IPS DF 6.9 (cell line): ENCODE data around the gene GABARAPL1.
"Not testable (repeated sequence)": the region's sequence is repeated elsewhere in the genome, so short reads cannot be mapped to it uniquely, and the experiment has no call there.

Source experiments
- DNase-seq: peaks from one replicate; pipeline ENCODE4 v3.0.0-alpha.2; 2013; ENCODE audit warnings: low read depth, low spot score
- H3K27ac ChIP-seq: one replicate; pipeline ENCODE4 v1.5.1; 2013; ENCODE audit warnings: low read length, control low read depth
- H3K27me3 ChIP-seq: 2 replicates; pipeline ENCODE4 v1.6.1; 2013; ENCODE audit warnings: mild to moderate bottlenecking, low read length; ENCODE audit not compliant: control insufficient read depth, insufficient read depth
- H3K36me3 ChIP-seq: 2 replicates; pipeline ENCODE4 v1.6.1; 2013; ENCODE audit warnings: low read length; ENCODE audit not compliant: control insufficient read depth, insufficient read depth
- H3K4me1 ChIP-seq: 2 replicates; pipeline ENCODE4 v1.6.1; 2013; ENCODE audit warnings: low read length; ENCODE audit not compliant: control insufficient read depth, insufficient read depth
- H3K4me3 ChIP-seq: 2 replicates; pipeline ENCODE4 v1.5.1; 2013; ENCODE audit warnings: mild to moderate bottlenecking, low read length
- H3K9me3 ChIP-seq: 2 replicates; pipeline ENCODE4 v1.6.1; 2013; ENCODE audit warnings: low read length, inconsistent platforms; ENCODE audit not compliant: control insufficient read depth, insufficient read depth
- WGBS: extraction: QIAGEN DNeasy Blood & Tissue Kit; methylation state at CpG from one replicate; pipeline ENCODE4 v1.1.7; 2013; ENCODE audit warnings: mixed read lengths, missing lambda C conversion rate; ENCODE audit not compliant: insufficient read length, insufficient coverage; 5-methylcytosine and 5-hydroxymethylcytosine counted together

Gene GABARAPL1

DNA sequence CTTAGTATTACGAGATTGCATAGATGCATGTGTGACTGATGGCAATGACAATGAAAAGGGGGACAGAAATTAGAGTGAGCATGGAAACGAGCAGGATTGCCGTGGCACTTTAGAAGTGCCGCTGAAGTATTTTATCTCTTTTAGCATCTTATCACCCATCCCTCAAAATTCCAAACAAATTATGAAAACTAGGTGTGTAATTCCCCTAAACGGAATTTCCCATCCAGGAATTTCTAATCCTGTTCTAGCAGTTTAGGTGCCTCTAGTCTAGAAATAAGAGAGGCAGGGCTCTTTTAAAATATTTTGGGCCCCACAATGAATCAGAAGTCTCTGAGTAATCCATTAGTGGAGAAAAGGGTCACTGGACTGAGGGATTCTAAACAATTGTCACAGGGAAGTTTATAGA lies 32.9 kb upstream of the GABARAPL1 start:
- DNase-seq: no peak
- H3K9me3 ChIP-seq: no peaks in the 10 kb centered on the region
- no peak overlapping the region for H3K27ac ChIP-seq
- WGBS: no CpG with 5 or more reads among the region's 5 CpGs
- H3K27me3 ChIP-seq: no peaks in the 10 kb centered on the region
- H3K36me3 ChIP-seq: no peaks in the 10 kb centered on the region
- H3K4me3 ChIP-seq: no peak overlapping the region
- no peaks in the 10 kb centered on the region for H3K4me1 ChIP-seq

DNA sequence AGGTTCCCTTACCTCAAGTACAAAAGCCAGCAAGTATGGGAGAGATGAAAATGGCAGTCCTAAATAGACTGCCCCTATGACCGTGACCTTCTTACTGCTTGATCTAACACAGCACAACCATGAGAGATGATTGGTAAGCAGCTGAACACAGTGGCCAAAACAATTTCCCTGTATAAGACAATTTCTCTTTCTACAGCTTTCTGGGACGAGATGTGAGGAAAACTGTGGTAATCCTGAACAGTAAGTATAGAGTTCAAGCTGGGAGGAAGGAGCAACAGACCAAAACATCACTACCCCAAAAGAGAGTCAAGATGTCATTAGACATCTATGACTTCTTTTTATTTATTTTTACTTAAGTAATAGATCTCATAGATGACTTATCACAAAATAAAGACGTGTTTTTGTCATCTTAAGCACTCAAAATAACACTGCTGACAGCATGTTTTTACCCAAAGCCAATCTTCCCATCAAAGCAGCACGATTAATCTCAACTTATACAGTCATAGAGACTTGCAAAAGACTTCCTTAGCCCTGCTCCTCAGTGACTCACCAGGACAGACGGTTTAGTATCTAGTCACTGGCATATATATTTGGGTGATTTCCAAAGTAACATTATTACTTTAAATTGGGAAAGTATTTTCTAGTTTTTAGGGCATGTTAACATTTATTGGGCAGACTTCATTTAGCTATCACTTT lies 30.2 kb upstream of the GABARAPL1 start:
- Histone ChIP-seq H3K4me3 (no peak overlapping the region), H3K27ac (no peak overlapping the region), H3K9me3 (no peaks in the 10 kb centered on the region), H3K4me1 (no peaks in the 10 kb centered on the region), H3K36me3 (no peaks in the 10 kb centered on the region), H3K27me3 (no peaks in the 10 kb centered on the region)
- DNase-seq: no peak
- WGBS: no CpG with 5 or more reads among the region's 5 CpGs

GRCh38 chr12:10184261-10184843 lies 28.3 kb upstream of the GABARAPL1 start:
- no peak for DNase-seq
- H3K9me3 ChIP-seq: no peaks in the 10 kb centered on the region
- H3K36me3 ChIP-seq: no peaks in the 10 kb centered on the region
- WGBS: no CpG with 5 or more reads among the region's 7 CpGs
- H3K4me3 ChIP-seq: no peak overlapping the region
- H3K27me3 ChIP-seq: no peaks in the 10 kb centered on the region
- no peaks in the 10 kb centered on the region for H3K4me1 ChIP-seq
- no peak overlapping the region for H3K27ac ChIP-seq

GRCh38 chr12:10186299-10186698 lies 26.4 kb upstream of the GABARAPL1 start:
- H3K9me3 ChIP-seq: no peaks in the 10 kb centered on the region
- no peak for DNase-seq
- H3K4me3 ChIP-seq: no peak overlapping the region
- no CpG with 5 or more reads among the region's 11 CpGs for WGBS
- H3K36me3 ChIP-seq: no peaks in the 10 kb centered on the region
- H3K4me1 ChIP-seq: no peaks in the 10 kb centered on the region
- H3K27me3 ChIP-seq: no peaks in the 10 kb centered on the region
- no peak overlapping the region for H3K27ac ChIP-seq

GRCh38 chr12:10186958-10187357 lies 25.7 kb upstream of the GABARAPL1 start:
- not testable (repeated sequence) for H3K4me3 ChIP-seq, H3K27me3 ChIP-seq, H3K36me3 ChIP-seq, DNase-seq, H3K9me3 ChIP-seq, H3K4me1 ChIP-seq, H3K27ac ChIP-seq
- no CpG with 5 or more reads among the region's 6 CpGs for WGBS

- DNase-seq: no peak
- H3K36me3 ChIP-seq: no peaks in the 10 kb centered on the region
- H3K4me3 ChIP-seq: no peak overlapping the region
- no CpG with 5 or more reads among the region's 5 CpGs for WGBS
- no peaks in the 10 kb centered on the region for H3K27me3 ChIP-seq
- H3K9me3 ChIP-seq: no peaks in the 10 kb centered on the region
- peaks cover 1% of the 10 kb centered on the region; the same call in 1 of the 2 replicates for H3K4me1 ChIP-seq
- H3K27ac ChIP-seq: no peak overlapping the region
Measured at GRCh38 chr12:10189653-10190052, 23.0 kb upstream of the GABARAPL1 start.

- Histone ChIP-seq H3K4me1 (peaks cover 1% of the 10 kb centered on the region; the same call in 1 of the 2 replicates), H3K27ac (no peak overlapping the region), H3K27me3 (no peaks in the 10 kb centered on the region), H3K36me3 (no peaks in the 10 kb centered on the region), H3K4me3 (no peak overlapping the region), H3K9me3 (no peaks in the 10 kb centered on the region)
- no CpG with 5 or more reads among the region's 13 CpGs for WGBS
- no peak for DNase-seq
Measured at GRCh38 chr12:10190558-10191388, 21.9 kb upstream of the GABARAPL1 start.

DNA sequence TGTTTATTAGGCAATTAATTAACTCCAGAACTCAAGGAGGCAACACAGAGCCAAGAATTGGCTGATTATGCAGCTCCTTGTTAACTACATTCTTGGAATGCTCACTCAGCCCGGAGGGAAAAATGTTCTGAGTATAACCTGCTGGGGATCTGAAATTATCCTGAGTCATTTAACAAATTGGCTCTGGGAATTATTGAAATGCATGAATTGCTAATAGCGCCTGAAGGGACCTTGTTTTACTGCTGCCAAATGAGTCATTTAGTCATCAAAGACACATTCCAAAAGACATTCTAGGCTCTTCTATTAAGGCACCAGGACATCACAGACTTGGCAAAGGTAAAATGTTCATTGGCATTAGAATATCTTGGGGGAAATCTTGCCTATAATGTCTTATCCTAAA lies 20.8 kb upstream of the GABARAPL1 start:
- no peak for DNase-seq
- no peak overlapping the region for H3K27ac ChIP-seq
- no CpG with 5 or more reads among the region's 2 CpGs for WGBS
- H3K4me1 ChIP-seq: peaks cover 1% of the 10 kb centered on the region; the same call in 1 of the 2 replicates
- no peaks in the 10 kb centered on the region for H3K9me3 ChIP-seq
- no peak overlapping the region for H3K4me3 ChIP-seq
- no peaks in the 10 kb centered on the region for H3K36me3 ChIP-seq
- no peaks in the 10 kb centered on the region for H3K27me3 ChIP-seq

GRCh38 chr12:10194160-10194670 lies 18.5 kb upstream of the GABARAPL1 start:
- H3K9me3 ChIP-seq: no peaks in the 10 kb centered on the region
- peaks cover 1% of the 10 kb centered on the region; the same call in 1 of the 2 replicates for H3K4me1 ChIP-seq
- H3K4me3 ChIP-seq: no peak overlapping the region
- H3K27ac ChIP-seq: no peak overlapping the region
- no peak for DNase-seq
- no peaks in the 10 kb centered on the region for H3K36me3 ChIP-seq
- no peaks in the 10 kb centered on the region for H3K27me3 ChIP-seq
- WGBS: no CpG with 5 or more reads among the region's 3 CpGs

GRCh38 chr12:10196210-10196609 lies 16.5 kb upstream of the GABARAPL1 start:
- no CpG with 5 or more reads among the region's 10 CpGs for WGBS
- H3K36me3 ChIP-seq: no peaks in the 10 kb centered on the region
- no peak overlapping the region for H3K27ac ChIP-seq
- H3K9me3 ChIP-seq: no peaks in the 10 kb centered on the region
- peaks cover 1% of the 10 kb centered on the region; the same call in 1 of the 2 replicates for H3K4me1 ChIP-seq
- no peak overlapping the region for H3K4me3 ChIP-seq
- no peak for DNase-seq
- H3K27me3 ChIP-seq: no peaks in the 10 kb centered on the region
